Measurements from ENCODE around the gene PWP1.

Gene PWP1

GRCh38 chr12:107666009-107666408, 19.6 kb upstream of the PWP1 start:
- no peak overlapping the region for H2AFZ ChIP-seq
- H3K27me3 ChIP-seq (ENCODE audit: control insufficient read depth, insufficient read depth, low read length), result no peaks in the 10 kb centered on the region
- no peaks in the 10 kb centered on the region for H3K9me3 ChIP-seq (ENCODE audit: control insufficient read depth, low read length)
- H3K4me2 ChIP-seq (ENCODE audit: low read length), result no peak overlapping the region
- H3K27ac ChIP-seq, result no peak overlapping the region
- no peak overlapping the region for H3K4me3 ChIP-seq (ENCODE audit: low read depth, low read length)
- peaks cover 5% of the 10 kb centered on the region for H3K4me1 ChIP-seq
- TF ChIP-seq CTCF (IDR thresholded peaks at IDR 0.05), result no peak
- H3K9ac ChIP-seq, result no peak overlapping the region
- no peaks in the 10 kb centered on the region for H3K36me3 ChIP-seq (ENCODE audit: control insufficient read depth, insufficient read depth, low read length)
- no peaks in the 10 kb centered on the region for H3K79me2 ChIP-seq

- Histone ChIP-seq H2AFZ (no peak overlapping the region), H3K9me3 (ENCODE audit: control insufficient read depth, low read length) (no peaks in the 10 kb centered on the region), H3K79me2 (no peaks in the 10 kb centered on the region), H3K4me1 (peaks cover 5% of the 10 kb centered on the region), H3K4me2 (ENCODE audit: low read length) (no peak overlapping the region), H3K27ac (no peak overlapping the region), H3K27me3 (ENCODE audit: control insufficient read depth, insufficient read depth, low read length) (no peaks in the 10 kb centered on the region), H3K36me3 (ENCODE audit: control insufficient read depth, insufficient read depth, low read length) (no peaks in the 10 kb centered on the region), H3K4me3 (ENCODE audit: low read depth, low read length) (no peak overlapping the region), H3K9ac (no peak overlapping the region)
- no peak for TF ChIP-seq CTCF (IDR thresholded peaks at IDR 0.05)
Measured at GRCh38 chr12:107667464-107667863, 18.1 kb upstream of the PWP1 start.

GRCh38 chr12:107668320-107669098, 17.1 kb upstream of the PWP1 start:
- no peak overlapping the region for H3K4me2 ChIP-seq (ENCODE audit: low read length)
- no peaks in the 10 kb centered on the region for H3K4me1 ChIP-seq
- H3K36me3 ChIP-seq (ENCODE audit: control insufficient read depth, insufficient read depth, low read length), result no peaks in the 10 kb centered on the region
- H3K9ac ChIP-seq, result no peak overlapping the region
- H3K9me3 ChIP-seq (ENCODE audit: control insufficient read depth, low read length), result no peaks in the 10 kb centered on the region
- H3K27me3 ChIP-seq (ENCODE audit: control insufficient read depth, insufficient read depth, low read length), result no peaks in the 10 kb centered on the region
- no peak overlapping the region for H3K4me3 ChIP-seq (ENCODE audit: low read depth, low read length)
- TF ChIP-seq CTCF (IDR thresholded peaks at IDR 0.05), result no peak
- no peaks in the 10 kb centered on the region for H3K79me2 ChIP-seq
- no peak overlapping the region for H2AFZ ChIP-seq
- H3K27ac ChIP-seq, result no peak overlapping the region

- Histone ChIP-seq H3K9me3 (ENCODE audit: control insufficient read depth, low read length) (no peaks in the 10 kb centered on the region), H3K36me3 (ENCODE audit: control insufficient read depth, insufficient read depth, low read length) (no peaks in the 10 kb centered on the region), H3K9ac (no peak overlapping the region), H3K4me2 (ENCODE audit: low read length) (no peak overlapping the region), H3K4me3 (ENCODE audit: low read depth, low read length) (no peak overlapping the region), H2AFZ (no peak overlapping the region), H3K27me3 (ENCODE audit: control insufficient read depth, insufficient read depth, low read length) (no peaks in the 10 kb centered on the region), H3K4me1 (no peaks in the 10 kb centered on the region), H3K27ac (no peak overlapping the region), H3K79me2 (no peaks in the 10 kb centered on the region)
- TF ChIP-seq CTCF (IDR thresholded peaks at IDR 0.05), result no peak
Measured at GRCh38 chr12:107669946-107670345, 15.7 kb upstream of the PWP1 start.
